ENCODE data around the gene GNG7.

DNA sequence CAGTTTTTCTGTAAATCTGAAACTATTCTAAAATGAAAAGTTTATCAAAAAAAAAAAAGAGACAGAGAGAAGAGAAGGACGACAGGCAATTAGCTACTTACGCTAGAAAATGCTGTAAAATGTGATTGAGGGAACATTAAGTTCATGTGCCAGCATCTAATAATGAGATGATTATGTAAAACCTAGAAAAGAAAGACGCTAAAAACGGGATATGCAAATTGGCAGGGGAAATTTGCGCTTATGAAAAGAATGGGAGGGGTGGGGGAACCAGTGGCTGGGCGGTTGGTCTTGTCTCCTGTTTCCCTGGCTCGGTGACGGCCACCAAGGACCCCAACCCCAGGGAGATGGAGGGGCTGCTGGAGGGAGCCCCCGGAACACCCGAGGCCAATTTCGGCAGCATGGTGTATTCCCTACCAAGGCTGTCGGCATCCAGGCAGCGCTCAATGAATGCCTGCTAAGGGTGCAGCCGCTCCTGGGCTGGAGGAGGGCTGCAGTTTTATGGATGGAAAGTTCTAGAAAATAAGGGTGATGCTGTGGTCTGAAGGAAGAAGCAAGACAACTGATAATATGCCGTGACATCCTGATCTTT, 34.2 kb downstream of the GNG7 start:
- no peak for TF ChIP-seq POLR2AphosphoS5 (IDR thresholded peaks at IDR 0.05; ENCODE audit: low read depth, low read length)
- TF ChIP-seq TAF1 (IDR thresholded peaks at IDR 0.05; ENCODE audit: borderline replicate concordance, low read depth, low read length), result no peak
